ENCODE data around the gene AK1.

- TF ChIP-seq CTCF (IDR thresholded peaks at IDR 0.05 in 2 of 3, conservative IDR thresholded peaks at IDR 0.05 in 1 of 3; ENCODE audit: control insufficient read depth in 2 of 3, extremely low read depth in 1 of 3, insufficient read depth in 1 of 3, low read depth in 3 of 3, low read length in 3 of 3), result no peak
- TF ChIP-seq RFX5 (IDR thresholded peaks at IDR 0.05; ENCODE audit: low read depth, low read length), result no peak
- TF ChIP-seq CEBPB (IDR thresholded peaks at IDR 0.05; ENCODE audit: borderline replicate concordance in 1 of 2, low read depth in 2 of 2, low read length in 2 of 2), result no peak
- no peak for TF ChIP-seq FOS (IDR thresholded peaks at IDR 0.05; ENCODE audit: borderline replicate concordance, extremely low read depth, insufficient read length)
- TF ChIP-seq BACH1 (IDR thresholded peaks at IDR 0.05; ENCODE audit: borderline replicate concordance), result no peak
- no peak for TF ChIP-seq CHD2 (IDR thresholded peaks at IDR 0.05; ENCODE audit: borderline replicate concordance, low read depth, low read length)
- no peak for TF ChIP-seq ZNF274 (IDR thresholded peaks at IDR 0.05; ENCODE audit: insufficient read depth, insufficient read length)
- no peak for TF ChIP-seq TAF1 (IDR thresholded peaks at IDR 0.05; ENCODE audit: borderline replicate concordance, low read depth, low read length)
- no peak for TF ChIP-seq PBX3 (IDR thresholded peaks at IDR 0.05; ENCODE audit: insufficient replicate concordance, low read depth, low read length)
- TF ChIP-seq SMC3 (IDR thresholded peaks at IDR 0.05; ENCODE audit: borderline replicate concordance, low read length), result no peak
- TF ChIP-seq BRCA1 (IDR thresholded peaks at IDR 0.05; ENCODE audit: low read depth, low read length), result no peak
These were observed 28.3 kb upstream of the AK1 start for GRCh38 chr9:127905788-127906191.

Measured in GM12878 (cell line).